ENCODE measurements around the gene WWP2.

The WWP2 gene

GRCh38 chr16:69855592-69855991 is 93.5 kb downstream of the WWP2 start:
- DNase-seq (ENCODE audit: low read depth in 2 of 2, low spot score in 1 of 2) = no peak

GRCh38 chr16:69858191-69859104 is 96.3 kb downstream of the WWP2 start:
- no peak for DNase-seq (ENCODE audit: low read depth in 2 of 2, low spot score in 1 of 2)

GRCh38 chr16:69859105-69859989 is 97.2 kb downstream of the WWP2 start:
- DNase-seq (ENCODE audit: low read depth in 2 of 2, low spot score in 1 of 2) = no peak

- no peak for DNase-seq (ENCODE audit: low read depth in 2 of 2, low spot score in 1 of 2)
These were observed 98.4 kb downstream of the WWP2 start for GRCh38 chr16:69860233-69861231.

- DNase-seq (ENCODE audit: low read depth in 2 of 2, low spot score in 1 of 2) = no peak
These were observed 99.3 kb downstream of the WWP2 start for GRCh38 chr16:69861292-69862030.

- no peak for DNase-seq (ENCODE audit: low read depth in 2 of 2, low spot score in 1 of 2)
These were observed 101.5 kb downstream of the WWP2 start for GRCh38 chr16:69863401-69864281.

- no peak for DNase-seq (ENCODE audit: low read depth in 2 of 2, low spot score in 1 of 2)
These were observed 103.6 kb downstream of the WWP2 start for GRCh38 chr16:69865701-69866100.

GRCh38 chr16:69867784-69868560 is 105.8 kb downstream of the WWP2 start:
- DNase-seq (ENCODE audit: low read depth in 2 of 2, low spot score in 1 of 2) = no peak

GRCh38 chr16:69870761-69871160 is 108.6 kb downstream of the WWP2 start:
- no peak for DNase-seq (ENCODE audit: low read depth in 2 of 2, low spot score in 1 of 2)

- DNase-seq (ENCODE audit: low read depth in 2 of 2, low spot score in 1 of 2) = no peak
These were observed 109.6 kb downstream of the WWP2 start for GRCh38 chr16:69871708-69872107.

GRCh38 chr16:69872888-69873287 is 110.8 kb downstream of the WWP2 start:
- DNase-seq (ENCODE audit: low read depth in 2 of 2, low spot score in 1 of 2) = no peak

GRCh38 chr16:69873783-69874182 is 111.7 kb downstream of the WWP2 start:
- no peak for DNase-seq (ENCODE audit: low read depth in 2 of 2, low spot score in 1 of 2)

GRCh38 chr16:69874271-69874670 is 112.1 kb downstream of the WWP2 start:
- no peak for DNase-seq (ENCODE audit: low read depth in 2 of 2, low spot score in 1 of 2)

- no peak for DNase-seq (ENCODE audit: low read depth in 2 of 2, low spot score in 1 of 2)
These were observed 118.6 kb downstream of the WWP2 start for GRCh38 chr16:69880640-69881133.

- DNase-seq (ENCODE audit: low read depth in 2 of 2, low spot score in 1 of 2) = no peak
These were observed 119.0 kb downstream of the WWP2 start for GRCh38 chr16:69881141-69881540.

- DNase-seq (ENCODE audit: low read depth in 2 of 2, low spot score in 1 of 2) = no peak
These were observed 121.6 kb downstream of the WWP2 start for GRCh38 chr16:69883744-69884143.

GRCh38 chr16:69885722-69886121 is 123.6 kb downstream of the WWP2 start:
- no peak for DNase-seq (ENCODE audit: low read depth in 2 of 2, low spot score in 1 of 2)

GRCh38 chr16:69886726-69887125 is 124.6 kb downstream of the WWP2 start:
- no peak for DNase-seq (ENCODE audit: low read depth in 2 of 2, low spot score in 1 of 2)

Data from stimulated activated CD8-positive, alpha-beta memory T cell treated with anti-CD3 and anti-CD28 coated beads, Interleukin-4, amount 100 ng/mL, for 4 hours (primary cell).